Astrocyte of the hippocampus (primary cell): ENCODE measurements around the gene GP9.
"Not testable (repeated sequence)": the region's sequence is repeated elsewhere in the genome, so short reads cannot be mapped to it uniquely, and the experiment has no call there.

ENCODE experiments used
- DNase-seq: peaks from one replicate; pipeline ENCODE4 v3.0.0; 2011; ENCODE audit warnings: low read depth, low spot score

GP9 gene

DNA sequence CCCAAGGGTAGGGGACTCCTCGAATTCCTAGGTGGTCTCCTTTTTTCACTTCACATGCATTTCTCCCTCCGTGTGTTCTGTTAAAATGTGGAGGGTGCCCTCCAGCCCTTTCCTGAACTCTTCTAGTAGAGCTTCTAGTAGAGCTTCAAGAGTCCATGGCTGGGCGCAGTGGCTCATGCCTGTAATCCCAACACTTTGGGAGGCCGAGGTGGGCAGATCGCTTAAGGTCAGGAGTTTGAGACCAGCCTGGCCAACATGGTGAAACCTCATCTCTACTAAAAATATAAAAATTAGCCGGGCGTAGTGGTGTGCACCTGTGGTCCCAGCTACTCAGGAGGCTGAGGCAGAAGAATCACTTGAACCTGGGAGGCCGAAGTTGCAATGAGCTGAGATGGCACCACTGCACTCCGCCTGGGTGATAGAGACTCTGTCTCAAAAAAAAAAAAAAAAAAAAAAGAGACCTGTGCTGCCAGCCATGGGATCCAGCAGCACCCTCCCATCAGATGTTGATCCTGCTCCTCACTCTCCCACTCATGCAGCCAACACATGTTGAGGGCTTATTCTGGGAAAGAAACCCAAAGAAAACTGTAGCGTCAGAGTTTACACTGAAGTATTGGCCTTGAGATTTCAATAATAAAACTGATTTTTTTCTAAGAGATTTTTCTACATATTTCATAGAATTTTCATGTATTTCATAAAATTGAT is 50.6 kb downstream of the GP9 start:
- not testable (repeated sequence) for DNase-seq
